T-helper 2 cell (primary cell): ENCODE measurements around the gene ADAMTS17.

Source experiments
- DNase-seq, 5 experiments: peaks; one replicate each; pipeline versions ENCODE4 v3.0.0 to v3.0.0-alpha.2; 2012 to 2022

Gene ADAMTS17

GRCh38 chr15:100163961-100164360 is 177.8 kb downstream of the ADAMTS17 start:
- DNase-seq = no peak

GRCh38 chr15:100160953-100161352 is 180.8 kb downstream of the ADAMTS17 start:
- DNase-seq = no peak

- DNase-seq = no peak
These were observed 182.3 kb downstream of the ADAMTS17 start for GRCh38 chr15:100159436-100159835.

- DNase-seq = no peak
These were observed 183.4 kb downstream of the ADAMTS17 start for GRCh38 chr15:100158356-100158755.

GRCh38 chr15:100156201-100156600 is 185.6 kb downstream of the ADAMTS17 start:
- no peak for DNase-seq

- DNase-seq = no peak
These were observed 187.4 kb downstream of the ADAMTS17 start for GRCh38 chr15:100154338-100154737.

GRCh38 chr15:100152463-100152862 is 189.3 kb downstream of the ADAMTS17 start:
- DNase-seq = no peak

- no peak for DNase-seq
These were observed 190.9 kb downstream of the ADAMTS17 start for GRCh38 chr15:100150906-100151305.

- no peak for DNase-seq
These were observed 193.9 kb downstream of the ADAMTS17 start for GRCh38 chr15:100147828-100148227.

- no peak for DNase-seq
These were observed 198.4 kb downstream of the ADAMTS17 start for GRCh38 chr15:100143378-100143777.

- no peak for DNase-seq
These were observed 200.3 kb downstream of the ADAMTS17 start for GRCh38 chr15:100141311-100142001.

GRCh38 chr15:100140527-100141308 is 201.1 kb downstream of the ADAMTS17 start:
- no peak for DNase-seq

- no peak for DNase-seq
These were observed 207.2 kb downstream of the ADAMTS17 start for GRCh38 chr15:100134586-100134985.

GRCh38 chr15:100134089-100134583 is 207.6 kb downstream of the ADAMTS17 start:
- DNase-seq = no peak

- no peak for DNase-seq
These were observed 208.8 kb downstream of the ADAMTS17 start for GRCh38 chr15:100133001-100133400.

- DNase-seq = no peak
These were observed 209.5 kb downstream of the ADAMTS17 start for GRCh38 chr15:100132309-100132708.

GRCh38 chr15:100131321-100132224 is 210.2 kb downstream of the ADAMTS17 start:
- peak in 1 of 5 experiments; percentile 43 for DNase-seq

- no peak for DNase-seq
These were observed 212.1 kb downstream of the ADAMTS17 start for GRCh38 chr15:100129677-100130076.

- no peak for DNase-seq
These were observed 216.2 kb downstream of the ADAMTS17 start for GRCh38 chr15:100125401-100126191.

GRCh38 chr15:100124936-100125335 is 216.8 kb downstream of the ADAMTS17 start:
- DNase-seq = no peak

- no peak for DNase-seq
These were observed 217.4 kb downstream of the ADAMTS17 start for GRCh38 chr15:100124361-100124760.

GRCh38 chr15:100123611-100124010 is 218.2 kb downstream of the ADAMTS17 start:
- DNase-seq = no peak
